ENCODE results near the gene DNAI2. TPM values are rescaled to one million over a fixed set of nuclear protein-coding genes. Genes with fewer than 3 reads are reported as not detected.

The DNAI2 gene
- total and polyA plus RNA-seq, 4 donors: 4.1 to 14.2 (median 6.7) TPM

DNA sequence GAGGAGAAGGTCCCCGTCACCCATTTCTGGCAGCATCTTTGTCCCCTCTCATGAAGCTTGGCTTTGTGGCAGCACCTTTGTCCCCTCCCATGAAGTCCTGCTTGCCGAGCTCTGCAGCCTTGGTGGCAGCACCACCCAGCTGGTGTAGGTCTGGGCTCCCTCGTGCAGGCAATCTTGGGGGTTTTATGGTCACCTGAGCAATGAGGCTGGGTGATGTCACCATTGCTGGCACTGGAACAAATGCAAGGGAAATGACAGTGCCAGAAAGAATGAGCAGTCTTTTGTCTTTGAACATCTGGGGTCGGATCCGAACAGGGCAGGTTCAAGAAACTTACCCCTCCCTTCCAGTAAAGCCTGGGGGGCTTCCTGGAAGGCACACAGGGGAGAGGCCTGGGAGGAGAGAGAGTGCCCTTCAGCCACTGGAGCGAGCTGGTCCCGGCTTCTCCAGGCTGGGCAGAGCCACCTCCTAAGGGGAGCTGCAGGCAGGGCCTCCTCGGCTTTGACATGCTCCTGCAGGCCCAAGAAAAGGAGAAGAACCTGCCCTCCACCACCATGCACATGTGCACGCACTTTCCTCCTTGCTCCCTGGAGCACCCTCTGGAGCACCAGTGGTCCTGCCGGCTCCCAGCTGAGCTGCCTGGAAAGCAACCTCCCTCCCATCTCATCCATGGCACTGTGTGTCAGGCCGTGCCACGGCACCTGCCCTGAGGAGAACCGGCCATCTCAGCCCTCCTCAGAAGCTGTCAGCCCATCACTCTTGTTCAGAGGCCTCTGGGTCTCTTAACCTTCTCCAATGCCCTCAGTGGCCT is 71.6 kb downstream of the DNAI2 start:
- H3K9me3 ChIP-seq (ENCODE audit: control insufficient read depth in 4 of 4, insufficient read depth in 3 of 4, low read length in 3 of 4): no peaks in the 10 kb centered on the region
- WGBS, 2 donors: 78 to 85% methylated on average over 13 of the region's 13 CpGs
- TF ChIP-seq, protein P1, sequence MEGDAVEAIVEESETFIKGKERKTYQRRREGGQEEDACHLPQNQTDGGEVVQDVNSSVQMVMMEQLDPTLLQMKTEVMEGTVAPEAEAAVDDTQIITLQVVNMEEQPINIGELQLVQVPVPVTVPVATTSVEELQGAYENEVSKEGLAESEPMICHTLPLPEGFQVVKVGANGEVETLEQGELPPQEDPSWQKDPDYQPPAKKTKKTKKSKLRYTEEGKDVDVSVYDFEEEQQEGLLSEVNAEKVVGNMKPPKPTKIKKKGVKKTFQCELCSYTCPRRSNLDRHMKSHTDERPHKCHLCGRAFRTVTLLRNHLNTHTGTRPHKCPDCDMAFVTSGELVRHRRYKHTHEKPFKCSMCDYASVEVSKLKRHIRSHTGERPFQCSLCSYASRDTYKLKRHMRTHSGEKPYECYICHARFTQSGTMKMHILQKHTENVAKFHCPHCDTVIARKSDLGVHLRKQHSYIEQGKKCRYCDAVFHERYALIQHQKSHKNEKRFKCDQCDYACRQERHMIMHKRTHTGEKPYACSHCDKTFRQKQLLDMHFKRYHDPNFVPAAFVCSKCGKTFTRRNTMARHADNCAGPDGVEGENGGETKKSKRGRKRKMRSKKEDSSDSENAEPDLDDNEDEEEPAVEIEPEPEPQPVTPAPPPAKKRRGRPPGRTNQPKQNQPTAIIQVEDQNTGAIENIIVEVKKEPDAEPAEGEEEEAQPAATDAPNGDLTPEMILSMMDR (IDR thresholded peaks at IDR 0.05; ENCODE audit: control extremely low read depth, extremely low read depth): no peak
- H3K4me3 ChIP-seq: no peak overlapping the region
- ATAC-seq (ENCODE audit: insufficient read depth, low FRiP score): no peak
- H3K27ac ChIP-seq (ENCODE audit: low read depth in 1 of 2, low read length in 1 of 2): no peak overlapping the region
- H3K36me3 ChIP-seq (ENCODE audit: control insufficient read depth in 4 of 4, insufficient read depth in 4 of 4, low read length in 4 of 4): no peaks in the 10 kb centered on the region
- no peak overlapping the region for H3K9ac ChIP-seq (ENCODE audit: insufficient read depth in 1 of 2, low read length in 2 of 2)
- DNase-seq: no peak
- H3K4me1 ChIP-seq (ENCODE audit: control insufficient read depth in 5 of 5, insufficient read depth in 5 of 5, low read length in 5 of 5): peaks cover 0 to 2% (median 0%) of the 10 kb centered on the region in 5 donors
- peaks cover 0 to 12% (median 4%) of the 10 kb centered on the region in 3 donors for H3K27me3 ChIP-seq (ENCODE audit: control insufficient read depth in 3 of 3, insufficient read depth in 3 of 3, low read length in 2 of 3)

DNA sequence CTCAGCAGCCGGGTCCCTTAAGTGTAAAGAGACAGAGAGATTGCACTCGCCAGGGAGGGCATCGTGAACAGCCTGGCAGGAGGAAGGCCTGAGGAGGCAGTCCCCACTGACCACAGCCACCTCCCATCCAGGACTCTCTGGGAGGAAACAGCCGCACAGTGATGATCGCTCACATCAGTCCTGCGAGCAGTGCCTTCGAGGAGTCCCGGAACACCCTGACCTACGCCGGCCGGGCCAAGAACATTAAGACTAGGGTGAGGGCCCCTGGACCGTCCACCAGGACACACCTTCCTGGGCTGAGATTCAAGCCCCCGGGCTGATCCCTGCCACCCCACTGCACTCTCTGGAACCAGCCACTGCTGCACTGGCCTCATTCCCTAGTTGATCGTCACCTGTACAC is 73.6 kb downstream of the DNAI2 start:
- 83 to 89% methylated on average over 14 of the region's 14 CpGs for WGBS, 2 donors
- ATAC-seq (ENCODE audit: insufficient read depth, low FRiP score) (no peak), DNase-seq (no peak)
- H3K4me3 ChIP-seq: no peak overlapping the region
- no peaks in the 10 kb centered on the region for H3K4me1 ChIP-seq (ENCODE audit: control insufficient read depth in 5 of 5, insufficient read depth in 5 of 5, low read length in 5 of 5)
- no peaks in the 10 kb centered on the region for H3K9me3 ChIP-seq (ENCODE audit: control insufficient read depth in 4 of 4, insufficient read depth in 3 of 4, low read length in 3 of 4)
- no peak overlapping the region for H3K27ac ChIP-seq (ENCODE audit: low read depth in 1 of 2, low read length in 1 of 2)
- TF ChIP-seq, protein P1 (IDR thresholded peaks at IDR 0.05; ENCODE audit: control extremely low read depth, extremely low read depth): no peak
- H3K27me3 ChIP-seq (ENCODE audit: control insufficient read depth in 3 of 3, insufficient read depth in 3 of 3, low read length in 2 of 3): peaks cover 13 to 29% (median 15%) of the 10 kb centered on the region in 3 donors
- no peaks in the 10 kb centered on the region for H3K36me3 ChIP-seq (ENCODE audit: control insufficient read depth in 4 of 4, insufficient read depth in 4 of 4, low read length in 4 of 4)
- no peak overlapping the region for H3K9ac ChIP-seq (ENCODE audit: insufficient read depth in 1 of 2, low read length in 2 of 2)

DNA sequence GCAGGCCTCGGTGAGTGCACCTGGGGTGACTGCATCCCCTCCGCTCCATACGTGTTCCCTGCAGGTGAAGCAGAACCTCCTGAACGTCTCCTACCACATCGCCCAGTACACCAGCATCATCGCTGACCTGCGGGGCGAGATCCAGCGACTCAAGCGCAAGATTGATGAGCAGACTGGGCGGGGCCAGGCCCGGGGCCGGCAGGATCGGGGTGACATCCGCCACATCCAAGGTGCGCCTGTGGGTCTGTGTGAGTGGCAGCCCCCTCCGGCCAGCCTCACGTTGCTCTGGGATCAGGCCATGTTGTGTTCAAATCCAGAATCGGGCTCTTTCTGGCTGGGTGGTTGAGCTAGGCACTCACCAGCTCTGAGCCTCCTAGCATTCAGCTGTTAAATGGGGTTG is 75.1 kb downstream of the DNAI2 start:
- H3K9ac ChIP-seq (ENCODE audit: insufficient read depth in 1 of 2, low read length in 2 of 2): no peak overlapping the region
- H3K4me1 ChIP-seq (ENCODE audit: control insufficient read depth in 5 of 5, insufficient read depth in 5 of 5, low read length in 5 of 5): no peaks in the 10 kb centered on the region
- peaks cover 0 to 2% (median 0%) of the 10 kb centered on the region in 4 donors for H3K9me3 ChIP-seq (ENCODE audit: control insufficient read depth in 4 of 4, insufficient read depth in 3 of 4, low read length in 3 of 4)
- H3K36me3 ChIP-seq (ENCODE audit: control insufficient read depth in 4 of 4, insufficient read depth in 4 of 4, low read length in 4 of 4): no peaks in the 10 kb centered on the region
- H3K27me3 ChIP-seq (ENCODE audit: control insufficient read depth in 3 of 3, insufficient read depth in 3 of 3, low read length in 2 of 3): peaks cover 25 to 43% (median 26%) of the 10 kb centered on the region in 3 donors
- no peak overlapping the region for H3K4me3 ChIP-seq
- H3K27ac ChIP-seq (ENCODE audit: low read depth in 1 of 2, low read length in 1 of 2): no peak overlapping the region
- TF ChIP-seq, protein P1 (IDR thresholded peaks at IDR 0.05; ENCODE audit: control extremely low read depth, extremely low read depth): no peak
- DNase-seq (no peak), ATAC-seq (ENCODE audit: insufficient read depth, low FRiP score) (no peak)
- 68 to 75% methylated on average over 19 of the region's 19 CpGs for WGBS, 2 donors

All from lung (tissue), 12 donors.